ENCODE measurements around the gene AGK. TPM values are rescaled to one million over a fixed set of nuclear protein-coding genes. Genes with fewer than 3 reads are reported as not detected.
A peak's percentile ranks its signal among the peaks of the same experiment; 100 is the strongest.
"Not testable (repeated sequence)": the region's sequence is repeated elsewhere in the genome, so short reads cannot be mapped to it uniquely, and the experiment has no call there.

AGK gene
- total and polyA plus RNA-seq, 2 experiments from 2014 or later, result 18.3 to 24.1 TPM

- peaks cover 23% of the 10 kb centered on the region for H3K79me2 ChIP-seq (ENCODE audit: insufficient read depth)
- no peak overlapping the region for H3K4me3 ChIP-seq
- H2AFZ ChIP-seq, result no peak overlapping the region
- no peak overlapping the region for H3K4me2 ChIP-seq (ENCODE audit: unreplicated experiment)
- peaks cover 18% of the 10 kb centered on the region; the same call in 1 of the 2 replicates for H3F3A ChIP-seq (ENCODE audit: insufficient read depth)
- H3K4me1 ChIP-seq (ENCODE audit: insufficient read depth), result peaks cover 12% of the 10 kb centered on the region
- DNase-seq, result no peak
- H4K20me1 ChIP-seq (ENCODE audit: insufficient read depth), result no peaks in the 10 kb centered on the region
- peaks cover 11% of the 10 kb centered on the region; the same call in 1 of the 2 replicates for H3K36me3 ChIP-seq (ENCODE audit: low read depth)
- no peaks in the 10 kb centered on the region for H3K9me2 ChIP-seq (ENCODE audit: insufficient read depth)
- H3K9ac ChIP-seq, result no peak overlapping the region
- no peaks in the 10 kb centered on the region for H3K27me3 ChIP-seq (replicated peaks; ENCODE audit: insufficient read depth)
- in situ Hi-C loops (cut with MboI), result no loop called here
- no peak for TF ChIP-seq EZH2 (IDR thresholded peaks at IDR 0.05; ENCODE audit: insufficient read depth, poor library complexity, severe bottlenecking)
- H3K27ac ChIP-seq, result no peak overlapping the region
- 100% methylated on average over 3 of the region's 3 CpGs for WGBS, 2 experiments (ENCODE audit: low coverage in 1 of 2, low lambda C conversion rate in 2 of 2, missing lambda C conversion rate in 2 of 2)
- no peaks in the 10 kb centered on the region for H3K9me3 ChIP-seq (ENCODE audit: low read depth)
Observed at GRCh38 chr7:141557360-141557759, 6.2 kb downstream of the AGK start.

- H2AFZ ChIP-seq; H3K27me3 ChIP-seq (replicated peaks; ENCODE audit: insufficient read depth); H3K9ac ChIP-seq; in situ Hi-C loops (cut with MboI); H4K20me1 ChIP-seq (ENCODE audit: insufficient read depth); H3K4me3 ChIP-seq; H3K4me2 ChIP-seq (ENCODE audit: unreplicated experiment); H3K9me2 ChIP-seq (ENCODE audit: insufficient read depth); H3K9me3 ChIP-seq (ENCODE audit: low read depth); H3K27ac ChIP-seq: not testable (repeated sequence)
- H3K79me2 ChIP-seq (ENCODE audit: insufficient read depth), result 0 out of 2 replicates have a peak, but pooled peaks cover 16% of the 10 kb centered on the region
- peaks cover 18% of the 10 kb centered on the region; the same call in 1 of the 2 replicates for H3F3A ChIP-seq (ENCODE audit: insufficient read depth)
- peaks cover 11% of the 10 kb centered on the region; the same call in 1 of the 2 replicates for H3K36me3 ChIP-seq (ENCODE audit: low read depth)
- peaks cover 12% of the 10 kb centered on the region for H3K4me1 ChIP-seq (ENCODE audit: insufficient read depth)
- 92 to 94% methylated on average over 11 of the region's 11 CpGs for WGBS, 2 experiments (ENCODE audit: low coverage in 1 of 2, low lambda C conversion rate in 2 of 2, missing lambda C conversion rate in 2 of 2)
- peak; percentile 35 for DNase-seq
Observed at GRCh38 chr7:141557831-141558531, 6.8 kb downstream of the AGK start.

GRCh38 chr7:141558544-141559183 lies 7.5 kb downstream of the AGK start:
- 0 out of 2 replicates have a peak, but pooled peaks cover 13% of the 10 kb centered on the region for H3K79me2 ChIP-seq (ENCODE audit: insufficient read depth)
- H3K9ac ChIP-seq, result no peak overlapping the region
- H3K36me3 ChIP-seq (ENCODE audit: low read depth), result peaks cover 11% of the 10 kb centered on the region; the same call in 1 of the 2 replicates
- DNase-seq, result peak; percentile 9
- in situ Hi-C loops (cut with MboI), result no loop called here
- no peaks in the 10 kb centered on the region for H3K9me2 ChIP-seq (ENCODE audit: insufficient read depth)
- no peak overlapping the region for H3K27ac ChIP-seq
- no peak overlapping the region for H2AFZ ChIP-seq
- H3K4me2 ChIP-seq (ENCODE audit: unreplicated experiment), result no peak overlapping the region
- WGBS, 2 experiments (ENCODE audit: low coverage in 1 of 2, low lambda C conversion rate in 2 of 2, missing lambda C conversion rate in 2 of 2), result 65 to 69% methylated on average over 3 of the region's 3 CpGs
- no peak overlapping the region for H3K4me3 ChIP-seq
- TF ChIP-seq EZH2 (IDR thresholded peaks at IDR 0.05; ENCODE audit: insufficient read depth, poor library complexity, severe bottlenecking) (no peak), EZH2phosphoT487 (IDR thresholded peaks at IDR 0.05; ENCODE audit: insufficient read depth, low read depth) (no peak)
- H3K4me1 ChIP-seq (ENCODE audit: insufficient read depth), result peaks cover 12% of the 10 kb centered on the region
- H4K20me1 ChIP-seq (ENCODE audit: insufficient read depth), result no peaks in the 10 kb centered on the region
- H3F3A ChIP-seq (ENCODE audit: insufficient read depth), result peaks cover 18% of the 10 kb centered on the region; the same call in 1 of the 2 replicates
- no peaks in the 10 kb centered on the region for H3K27me3 ChIP-seq (replicated peaks; ENCODE audit: insufficient read depth)
- no peaks in the 10 kb centered on the region for H3K9me3 ChIP-seq (ENCODE audit: low read depth)

- H3K4me1 ChIP-seq (ENCODE audit: insufficient read depth), result peaks cover 12% of the 10 kb centered on the region
- H3K4me2 ChIP-seq (ENCODE audit: unreplicated experiment), result no peak overlapping the region
- H3K79me2 ChIP-seq (ENCODE audit: insufficient read depth), result 0 out of 2 replicates have a peak, but pooled peaks cover 13% of the 10 kb centered on the region
- no peaks in the 10 kb centered on the region for H3K27me3 ChIP-seq (replicated peaks; ENCODE audit: insufficient read depth)
- H3K9me3 ChIP-seq (ENCODE audit: low read depth), result no peaks in the 10 kb centered on the region
- no peak overlapping the region for H3K27ac ChIP-seq
- 97 to 100% methylated on average over 1 of the region's 1 CpG for WGBS, 2 experiments (ENCODE audit: low coverage in 1 of 2, low lambda C conversion rate in 2 of 2, missing lambda C conversion rate in 2 of 2)
- H3K9me2 ChIP-seq (ENCODE audit: insufficient read depth), result no peaks in the 10 kb centered on the region
- H3F3A ChIP-seq (ENCODE audit: insufficient read depth), result peaks cover 18% of the 10 kb centered on the region; the same call in 1 of the 2 replicates
- no peak overlapping the region for H3K4me3 ChIP-seq
- peaks cover 11% of the 10 kb centered on the region; the same call in 1 of the 2 replicates for H3K36me3 ChIP-seq (ENCODE audit: low read depth)
- no peak overlapping the region for H2AFZ ChIP-seq
- DNase-seq, result no peak
- H3K9ac ChIP-seq, result no peak overlapping the region
- no peaks in the 10 kb centered on the region for H4K20me1 ChIP-seq (ENCODE audit: insufficient read depth)
- no peak for TF ChIP-seq EZH2phosphoT487 (IDR thresholded peaks at IDR 0.05; ENCODE audit: insufficient read depth, low read depth)
- no peak for TF ChIP-seq EZH2 (IDR thresholded peaks at IDR 0.05; ENCODE audit: insufficient read depth, poor library complexity, severe bottlenecking)
- in situ Hi-C loops (cut with MboI), result no loop called here
Observed at GRCh38 chr7:141559961-141560360, 8.8 kb downstream of the AGK start.
